CD4-positive, alpha-beta T cell (primary cell): Measurements from ENCODE around the gene SCAPER. TPM values are rescaled to one million over a fixed set of nuclear protein-coding genes. Genes with fewer than 3 reads are reported as not detected.

Experiments used
- ATAC-seq: fragments of 200-7000 bp; cut with Tn5 transposase; one replicate; pipeline ENCODE4 v1.10.0; 2022; ENCODE audit warnings: mild to moderate bottlenecking; ENCODE audit not compliant: poor library complexity
- CTCF ChIA-PET: fragments of 350-600 bp; sonication (Branson Sonifier 250); formaldehyde crosslinking; loops from one replicate; lab custom pipeline; 2021; ENCODE audit warnings: antibody characterized with exemption, inconsistent platforms; lab: Charles Lee
- POLR2A ChIA-PET: fragments of 350-600 bp; sonication (Branson Sonifier 250); formaldehyde crosslinking; loops from one replicate; lab custom pipeline; 2021; ENCODE audit warnings: antibody characterized with exemption, inconsistent platforms; lab: Charles Lee
- DNase-seq, 14 experiments: peaks; one replicate each; pipeline ENCODE4 v3.0.0-alpha.2; 2013 to 2020; ENCODE audit warnings: mixed read lengths in 2 of 14
- H3K27ac ChIP-seq, 2 donors: one replicate each; pipeline versions ENCODE4 v1.5.1 to v1.7.0; 2013; ENCODE audit warnings: low read length in 2 of 2, low read depth in 1 of 2, mild to moderate bottlenecking in 1 of 2
- H3K27me3 ChIP-seq, 2 experiments: 1 replicate in 1 of 2; 2 replicates in 1 of 2; pipeline versions ENCODE4 v1.6.1 to v1.7.0; 2013; ENCODE audit warnings: low read length in 2 of 2, control low read depth in 1 of 2, mild to moderate bottlenecking in 1 of 2, moderate library complexity in 1 of 2; ENCODE audit not compliant: insufficient read depth in 2 of 2, control insufficient read depth in 1 of 2
- H3K36me3 ChIP-seq: one replicate; pipeline ENCODE4 v1.6.1; 2013; ENCODE audit warnings: low read length, control low read depth; ENCODE audit not compliant: insufficient read depth
- H3K4me1 ChIP-seq: one replicate; pipeline ENCODE4 v1.6.1; 2013; ENCODE audit warnings: low read length, control low read depth; ENCODE audit not compliant: insufficient read depth
- H3K4me3 ChIP-seq: one replicate; pipeline ENCODE4 v1.5.1; 2013; ENCODE audit warnings: mild to moderate bottlenecking, low read length, moderate library complexity
- H3K9me3 ChIP-seq, 2 experiments: 1 replicate in 1 of 2; 2 replicates in 1 of 2; pipeline versions ENCODE4 v1.6.1 to v1.7.0; 2013; ENCODE audit warnings: low read length in 2 of 2, mild to moderate bottlenecking in 2 of 2, control low read depth in 1 of 2, moderate library complexity in 1 of 2; ENCODE audit not compliant: control insufficient read depth in 1 of 2, insufficient read depth in 1 of 2
- H3K27ac Mint-ChIP-seq: one replicate; pipeline ENCODE4 v1.8.0; 2020; ENCODE audit warnings: mixed read lengths
- H3K27me3 Mint-ChIP-seq: one replicate; pipeline ENCODE4 v1.8.0; 2021; ENCODE audit warnings: mixed read lengths
- H3K36me3 Mint-ChIP-seq: one replicate; pipeline ENCODE4 v1.8.0; 2021; ENCODE audit warnings: low read depth, mixed read lengths
- H3K4me1 Mint-ChIP-seq: one replicate; pipeline ENCODE4 v1.8.0; 2021; ENCODE audit warnings: low read depth, mixed read lengths
- H3K4me3 Mint-ChIP-seq: one replicate; pipeline ENCODE4 v1.8.0; 2020; ENCODE audit warnings: mild to moderate bottlenecking, mixed read lengths
- H3K9me3 Mint-ChIP-seq: one replicate; pipeline ENCODE4 v1.8.0; 2020; ENCODE audit warnings: mixed read lengths
- CTCF ChIP-seq: fragments of 200-600 bp; IDR thresholded peaks from one replicate; pipeline ENCODE4 v1.8.0; 2022; ENCODE audit warnings: antibody characterized with exemption, mild to moderate bottlenecking
- intact Hi-C, 2 experiments: fragments of 100-400 bp; cut with DNase I in 1 of 2; cut with micrococcal nuclease in 1 of 2; formaldehyde crosslinking; loops; one replicate each; pipeline versions ENCODE4 v1.15.1 to v1.9.0; 2023 to 2025; cut with DNase I, micrococcal nuclease
- total RNA-seq, 174 experiments: library from RNA in 2 of 174; stranded (reverse) in 2 of 174; gene quantifications; one replicate each; pipeline ENCODE4 v1.2.3 and lab custom pipeline; 2021 to 2026

SCAPER gene
- total RNA-seq, 2 experiments from 2014 or later, result 40.3 to 41.2 TPM

- CTCF ChIA-PET, result no interaction called here
- H3K27me3 ChIP-seq, result no peaks in the 10 kb centered on the region
- H3K4me3 ChIP-seq, result no peak overlapping the region
- DNase-seq, result no peak
- no peaks in the 10 kb centered on the region for H3K27me3 Mint-ChIP-seq
- H3K4me3 Mint-ChIP-seq, result no peak overlapping the region
- H3K9me3 ChIP-seq, result no peaks in the 10 kb centered on the region
- no peaks in the 10 kb centered on the region for H3K4me1 ChIP-seq
- intact Hi-C loops, result no loop called here
- H3K36me3 ChIP-seq, result no peaks in the 10 kb centered on the region
- no peak overlapping the region for H3K27ac Mint-ChIP-seq
- no peak for ATAC-seq
- POLR2A ChIA-PET, result no interaction called here
- H3K9me3 Mint-ChIP-seq, result no peaks in the 10 kb centered on the region
- H3K36me3 Mint-ChIP-seq, result peaks cover 27% of the 10 kb centered on the region
- no peak for TF ChIP-seq CTCF
- no peaks in the 10 kb centered on the region for H3K4me1 Mint-ChIP-seq
- no peak overlapping the region for H3K27ac ChIP-seq
Observed at GRCh38 chr15:76368122-76368621, 537.0 kb downstream of the SCAPER start.

GRCh38 chr15:76366714-76367113 is 538.4 kb downstream of the SCAPER start:
- Mint-ChIP-seq H3K4me3 (no peak overlapping the region), H3K36me3 (peaks cover 13% of the 10 kb centered on the region), H3K27me3 (no peaks in the 10 kb centered on the region), H3K4me1 (no peaks in the 10 kb centered on the region), H3K27ac (no peak overlapping the region), H3K9me3 (no peaks in the 10 kb centered on the region)
- Histone ChIP-seq H3K4me3 (no peak overlapping the region), H3K27ac (no peak overlapping the region), H3K9me3 (no peaks in the 10 kb centered on the region), H3K36me3 (no peaks in the 10 kb centered on the region), H3K27me3 (no peaks in the 10 kb centered on the region), H3K4me1 (no peaks in the 10 kb centered on the region)
- intact Hi-C loops, result no loop called here
- no peak for ATAC-seq
- no peak for DNase-seq
- TF ChIP-seq CTCF, result no peak
- POLR2A ChIA-PET, result no interaction called here
- CTCF ChIA-PET, result no interaction called here

- Mint-ChIP-seq H3K4me1 (no peaks in the 10 kb centered on the region), H3K27ac (no peak overlapping the region), H3K9me3 (no peaks in the 10 kb centered on the region), H3K4me3 (no peak overlapping the region), H3K36me3 (peaks cover 9% of the 10 kb centered on the region), H3K27me3 (no peaks in the 10 kb centered on the region)
- DNase-seq, result no peak
- no peak overlapping the region for H3K27ac ChIP-seq
- H3K27me3 ChIP-seq, result no peaks in the 10 kb centered on the region
- CTCF ChIA-PET, result no interaction called here
- H3K36me3 ChIP-seq, result no peaks in the 10 kb centered on the region
- ATAC-seq, result no peak
- no peak overlapping the region for H3K4me3 ChIP-seq
- intact Hi-C loops, result no loop called here
- no peak for TF ChIP-seq CTCF
- POLR2A ChIA-PET, result no interaction called here
- no peaks in the 10 kb centered on the region for H3K9me3 ChIP-seq
- no peaks in the 10 kb centered on the region for H3K4me1 ChIP-seq
Observed at GRCh38 chr15:76363251-76363650, 541.9 kb downstream of the SCAPER start.
